K562 (cell line): ENCODE results near the gene DCST1. TPM values are rescaled to one million over a fixed set of nuclear protein-coding genes. Genes with fewer than 3 reads are reported as not detected.
A peak's percentile ranks its signal among the peaks of the same experiment; 100 is the strongest.

Source experiments
- CCNT2 ChIP-seq: IDR thresholded peaks from 2 replicates; pipeline ENCODE4 v1.6.1; 2011; ENCODE audit warnings: borderline replicate concordance, low read depth, mild to moderate bottlenecking, moderate library complexity, mixed read lengths, low read length; ENCODE audit not compliant: insufficient read length; ENCODE audit errors: extremely low read depth
- FUS ChIP-seq: fragments of 200-400 bp; formaldehyde crosslinking; optimal IDR thresholded peaks from 2 replicates; pipeline ENCODE3; 2017; ENCODE audit warnings: low read depth, low read length
- NFXL1 ChIP-seq: fragments of 450-650 bp; formaldehyde crosslinking; IDR thresholded peaks from 2 replicates; pipeline ENCODE4 v1.4.0; 2021; ENCODE audit warnings: mild to moderate bottlenecking
- PTBP1 ChIP-seq: fragments of 200-400 bp; formaldehyde crosslinking; IDR thresholded peaks from 2 replicates; pipeline ENCODE4 v1.6.1; 2017; ENCODE audit warnings: low read depth, low read length
- SMARCB1 ChIP-seq: IDR thresholded peaks from 2 replicates; pipeline ENCODE4 v1.6.1; 2011; ENCODE audit warnings: improper control_type of control experiment, low read depth; ENCODE audit not compliant: insufficient read length
- XRCC5 ChIP-seq: fragments of 200-400 bp; formaldehyde crosslinking; IDR thresholded peaks from 2 replicates; pipeline ENCODE4 v1.6.1; 2017; ENCODE audit warnings: low read depth, mild to moderate bottlenecking, low read length
- ZBTB8A ChIP-seq: fragments of 450-650 bp; IDR thresholded peaks from 2 replicates; pipeline ENCODE4 v1.6.1; 2018; ENCODE audit warnings: mild to moderate bottlenecking, moderate library complexity; ENCODE audit not compliant: partially characterized antibody
- ZEB2 ChIP-seq: fragments of 450-650 bp; IDR thresholded peaks from 2 replicates; pipeline ENCODE4 v1.6.1; 2016
- ZNF239 ChIP-seq: fragments of 250-450 bp; sonication (Bioruptor Pico); IDR thresholded peaks from 2 replicates; pipeline ENCODE4 v1.4.0; 2020; ENCODE audit warnings: mild to moderate bottlenecking
- polyA plus RNA-seq, 8 experiments: library from polyadenylated mRNA; depleted of rRNA in 4 of 8; stranded (reverse) in 5 of 8; unstranded in 3 of 8; fragments of >200 nt; fragmentation: Nextera tagmentation in 2 of 8; fragmentation: Illumina TruSeq in 1 of 8; extraction: Ambion mirVana in 2 of 8; extraction: Trizol in 1 of 8; gene quantifications; 2 replicates each; pipeline versions ENCODE4 v1.2.1 to v1.2.3, GENCODE V29; 2011 to 2014; ENCODE audit warnings: inconsistent platforms in 1 of 8, missing spikeins in 1 of 8
- total RNA-seq, 7 experiments: library from RNA; depleted of rRNA in 6 of 7; stranded (reverse); fragments of >200 nt in 6 of 7; fragmentation: Illumina TruSeq in 2 of 7; extraction: Trizol in 2 of 7; gene quantifications; 2 replicates each; pipeline versions ENCODE4 v1.2.1 to v1.2.3, GENCODE V29; 2011 to 2021; ENCODE audit warnings: low replicate concordance in 1 of 7
- TF ChIP-seq, protein P1 (sequence below): fragments of 450-650 bp; IDR thresholded peaks from 2 replicates; pipeline ENCODE4 v1.6.1; 2016; ENCODE audit warnings: low read depth
- TF ChIP-seq, protein P2 (sequence below): IDR thresholded peaks from 2 replicates; pipeline ENCODE4 v1.6.1; 2011; ENCODE audit warnings: borderline replicate concordance, low read depth, mild to moderate bottlenecking, moderate library complexity, low read length; ENCODE audit not compliant: insufficient read depth, poor library complexity, severe bottlenecking
- TF ChIP-seq, protein P3 (sequence below): sonication (generic); formaldehyde crosslinking; IDR thresholded peaks from 2 replicates; pipeline ENCODE4 v1.8.1; 2023; ENCODE audit warnings: mild to moderate bottlenecking, missing genetic modification reagents
- TF ChIP-seq, protein P4 (sequence below): fragments of 450-650 bp; formaldehyde crosslinking; IDR thresholded peaks from 2 replicates; pipeline ENCODE4 v1.4.0; 2022; ENCODE audit warnings: missing genetic modification characterization

The DCST1 gene
- total and polyA plus RNA-seq, 9 of the 15 experiments (the other 6 are each of a cell fraction or from before 2014, with no cell fraction given), result not detected

DNA sequence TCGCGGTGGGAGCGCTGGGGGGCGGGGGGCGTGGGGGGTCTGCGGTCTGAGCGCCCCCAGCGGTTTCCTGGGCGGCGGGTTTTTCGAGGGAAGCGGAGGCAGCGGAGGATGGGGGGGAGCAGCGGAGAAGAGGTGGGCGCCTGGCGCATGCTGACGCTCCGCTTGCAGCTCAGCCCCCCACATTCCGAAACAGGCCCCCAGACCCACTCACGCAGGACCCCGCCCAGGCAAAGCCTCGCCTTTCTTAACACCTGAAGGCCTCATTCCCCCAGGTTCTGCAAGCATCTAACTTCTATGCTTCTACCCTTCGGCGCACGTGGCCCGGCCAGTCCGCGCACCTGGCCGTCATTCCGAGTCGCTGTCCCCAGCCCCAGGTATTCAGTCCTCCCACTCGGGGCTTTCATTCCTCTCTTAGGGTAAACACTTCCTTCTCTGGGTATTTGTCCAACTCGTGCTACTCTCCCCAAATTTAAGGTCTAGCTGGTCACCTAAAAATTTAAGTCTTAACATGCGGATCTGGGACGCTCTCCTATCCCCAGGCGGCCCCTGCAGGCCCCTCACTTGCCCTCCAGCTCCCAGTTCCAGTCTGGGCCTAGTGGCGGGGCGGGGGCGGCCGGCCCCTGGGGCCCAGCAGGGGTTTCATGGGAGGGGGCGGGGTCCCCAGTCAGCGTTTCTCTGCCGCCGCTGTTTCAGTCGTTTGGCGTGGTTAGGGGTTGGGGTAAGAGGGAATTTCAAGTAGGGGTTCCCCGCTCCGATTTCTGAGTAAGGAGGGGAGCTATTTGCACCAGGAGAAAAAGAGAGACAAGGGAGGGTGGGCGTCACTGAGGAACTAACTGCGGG, 33.8 kb upstream of the DCST1 start (continued):
- TF ChIP-seq ZBTB8A (no peak), FUS (no peak), CCNT2 (no peak), SMARCB1 (no peak), XRCC5 (no peak), PTBP1 (no peak), NFXL1 (CRISPR knock-in tag) (no peak), ZEB2 (peak; percentile 82; the same call in 1 of the 2 replicates), ZNF239 (no peak)
- TF ChIP-seq, protein P1, sequence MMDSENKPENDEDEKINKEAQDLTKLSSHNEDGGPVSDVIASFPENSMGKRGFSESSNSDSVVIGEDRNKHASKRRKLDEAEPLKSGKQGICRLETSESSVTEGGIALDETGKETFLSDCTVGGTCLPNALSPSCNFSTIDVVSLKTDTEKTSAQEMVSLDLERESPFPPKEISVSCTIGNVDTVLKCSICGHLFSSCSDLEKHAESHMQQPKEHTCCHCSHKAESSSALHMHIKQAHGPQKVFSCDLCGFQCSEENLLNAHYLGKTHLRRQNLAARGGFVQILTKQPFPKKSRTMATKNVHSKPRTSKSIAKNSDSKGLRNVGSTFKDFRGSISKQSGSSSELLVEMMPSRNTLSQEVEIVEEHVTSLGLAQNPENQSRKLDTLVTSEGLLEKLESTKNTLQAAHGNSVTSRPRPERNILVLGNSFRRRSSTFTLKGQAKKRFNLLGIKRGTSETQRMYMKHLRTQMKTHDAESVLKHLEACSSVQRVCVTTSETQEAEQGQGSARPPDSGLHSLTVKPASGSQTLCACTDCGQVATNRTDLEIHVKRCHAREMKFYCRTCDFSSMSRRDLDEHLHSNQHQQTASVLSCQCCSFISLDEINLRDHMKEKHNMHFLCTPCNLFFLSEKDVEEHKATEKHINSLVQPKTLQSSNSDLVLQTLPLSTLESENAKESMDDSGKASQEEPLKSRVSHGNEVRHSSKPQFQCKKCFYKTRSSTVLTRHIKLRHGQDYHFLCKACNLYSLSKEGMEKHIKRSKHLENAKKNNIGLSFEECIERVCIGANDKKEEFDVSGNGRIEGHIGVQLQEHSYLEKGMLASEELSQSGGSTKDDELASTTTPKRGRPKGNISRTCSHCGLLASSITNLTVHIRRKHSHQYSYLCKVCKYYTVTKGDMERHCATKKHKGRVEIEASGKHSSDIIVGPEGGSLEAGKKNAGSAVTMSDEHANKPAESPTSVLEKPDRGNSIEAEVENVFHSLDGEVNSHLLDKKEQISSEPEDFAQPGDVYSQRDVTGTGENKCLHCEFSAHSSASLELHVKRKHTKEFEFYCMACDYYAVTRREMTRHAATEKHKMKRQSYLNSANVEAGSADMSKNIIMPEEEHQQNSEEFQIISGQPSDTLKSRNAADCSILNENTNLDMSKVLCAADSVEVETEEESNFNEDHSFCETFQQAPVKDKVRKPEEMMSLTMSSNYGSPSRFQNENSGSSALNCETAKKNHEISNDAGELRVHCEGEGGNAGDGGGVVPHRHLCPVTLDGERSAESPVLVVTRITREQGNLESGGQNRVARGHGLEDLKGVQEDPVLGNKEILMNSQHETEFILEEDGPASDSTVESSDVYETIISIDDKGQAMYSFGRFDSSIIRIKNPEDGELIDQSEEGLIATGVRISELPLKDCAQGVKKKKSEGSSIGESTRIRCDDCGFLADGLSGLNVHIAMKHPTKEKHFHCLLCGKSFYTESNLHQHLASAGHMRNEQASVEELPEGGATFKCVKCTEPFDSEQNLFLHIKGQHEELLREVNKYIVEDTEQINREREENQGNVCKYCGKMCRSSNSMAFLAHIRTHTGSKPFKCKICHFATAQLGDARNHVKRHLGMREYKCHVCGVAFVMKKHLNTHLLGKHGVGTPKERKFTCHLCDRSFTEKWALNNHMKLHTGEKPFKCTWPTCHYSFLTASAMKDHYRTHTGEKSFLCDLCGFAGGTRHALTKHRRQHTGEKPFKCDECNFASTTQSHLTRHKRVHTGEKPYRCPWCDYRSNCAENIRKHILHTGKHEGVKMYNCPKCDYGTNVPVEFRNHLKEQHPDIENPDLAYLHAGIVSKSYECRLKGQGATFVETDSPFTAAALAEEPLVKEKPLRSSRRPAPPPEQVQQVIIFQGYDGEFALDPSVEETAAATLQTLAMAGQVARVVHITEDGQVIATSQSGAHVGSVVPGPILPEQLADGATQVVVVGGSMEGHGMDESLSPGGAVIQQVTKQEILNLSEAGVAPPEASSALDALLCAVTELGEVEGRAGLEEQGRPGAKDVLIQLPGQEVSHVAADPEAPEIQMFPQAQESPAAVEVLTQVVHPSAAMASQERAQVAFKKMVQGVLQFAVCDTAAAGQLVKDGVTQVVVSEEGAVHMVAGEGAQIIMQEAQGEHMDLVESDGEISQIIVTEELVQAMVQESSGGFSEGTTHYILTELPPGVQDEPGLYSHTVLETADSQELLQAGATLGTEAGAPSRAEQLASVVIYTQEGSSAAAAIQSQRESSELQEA, result no peak
- TF ChIP-seq, protein P2, sequence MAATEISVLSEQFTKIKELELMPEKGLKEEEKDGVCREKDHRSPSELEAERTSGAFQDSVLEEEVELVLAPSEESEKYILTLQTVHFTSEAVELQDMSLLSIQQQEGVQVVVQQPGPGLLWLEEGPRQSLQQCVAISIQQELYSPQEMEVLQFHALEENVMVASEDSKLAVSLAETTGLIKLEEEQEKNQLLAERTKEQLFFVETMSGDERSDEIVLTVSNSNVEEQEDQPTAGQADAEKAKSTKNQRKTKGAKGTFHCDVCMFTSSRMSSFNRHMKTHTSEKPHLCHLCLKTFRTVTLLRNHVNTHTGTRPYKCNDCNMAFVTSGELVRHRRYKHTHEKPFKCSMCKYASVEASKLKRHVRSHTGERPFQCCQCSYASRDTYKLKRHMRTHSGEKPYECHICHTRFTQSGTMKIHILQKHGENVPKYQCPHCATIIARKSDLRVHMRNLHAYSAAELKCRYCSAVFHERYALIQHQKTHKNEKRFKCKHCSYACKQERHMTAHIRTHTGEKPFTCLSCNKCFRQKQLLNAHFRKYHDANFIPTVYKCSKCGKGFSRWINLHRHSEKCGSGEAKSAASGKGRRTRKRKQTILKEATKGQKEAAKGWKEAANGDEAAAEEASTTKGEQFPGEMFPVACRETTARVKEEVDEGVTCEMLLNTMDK, result peak; percentile 24
- TF ChIP-seq, protein P3, sequence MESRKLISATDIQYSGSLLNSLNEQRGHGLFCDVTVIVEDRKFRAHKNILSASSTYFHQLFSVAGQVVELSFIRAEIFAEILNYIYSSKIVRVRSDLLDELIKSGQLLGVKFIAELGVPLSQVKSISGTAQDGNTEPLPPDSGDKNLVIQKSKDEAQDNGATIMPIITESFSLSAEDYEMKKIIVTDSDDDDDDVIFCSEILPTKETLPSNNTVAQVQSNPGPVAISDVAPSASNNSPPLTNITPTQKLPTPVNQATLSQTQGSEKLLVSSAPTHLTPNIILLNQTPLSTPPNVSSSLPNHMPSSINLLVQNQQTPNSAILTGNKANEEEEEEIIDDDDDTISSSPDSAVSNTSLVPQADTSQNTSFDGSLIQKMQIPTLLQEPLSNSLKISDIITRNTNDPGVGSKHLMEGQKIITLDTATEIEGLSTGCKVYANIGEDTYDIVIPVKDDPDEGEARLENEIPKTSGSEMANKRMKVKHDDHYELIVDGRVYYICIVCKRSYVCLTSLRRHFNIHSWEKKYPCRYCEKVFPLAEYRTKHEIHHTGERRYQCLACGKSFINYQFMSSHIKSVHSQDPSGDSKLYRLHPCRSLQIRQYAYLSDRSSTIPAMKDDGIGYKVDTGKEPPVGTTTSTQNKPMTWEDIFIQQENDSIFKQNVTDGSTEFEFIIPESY (CRISPR knock-in tag), result no peak
- TF ChIP-seq, protein P4, sequence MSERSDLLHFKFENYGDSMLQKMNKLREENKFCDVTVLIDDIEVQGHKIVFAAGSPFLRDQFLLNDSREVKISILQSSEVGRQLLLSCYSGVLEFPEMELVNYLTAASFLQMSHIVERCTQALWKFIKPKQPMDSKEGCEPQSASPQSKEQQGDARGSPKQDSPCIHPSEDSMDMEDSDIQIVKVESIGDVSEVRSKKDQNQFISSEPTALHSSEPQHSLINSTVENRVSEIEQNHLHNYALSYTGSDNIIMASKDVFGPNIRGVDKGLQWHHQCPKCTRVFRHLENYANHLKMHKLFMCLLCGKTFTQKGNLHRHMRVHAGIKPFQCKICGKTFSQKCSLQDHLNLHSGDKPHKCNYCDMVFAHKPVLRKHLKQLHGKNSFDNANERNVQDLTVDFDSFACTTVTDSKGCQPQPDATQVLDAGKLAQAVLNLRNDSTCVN (CRISPR knock-in tag), result no peak
